Parathyroid adenoma (tissue), 2 donors: ENCODE measurements around the gene COL6A6.
A peak's percentile ranks its signal among the peaks of the same experiment; 100 is the strongest.

ENCODE experiments used
- H2AFZ ChIP-seq: fragments of 300-600 bp; sonication (generic); one replicate; pipeline ENCODE4 v1.7.0; 2017; ENCODE audit warnings: antibody characterized with exemption, mild to moderate bottlenecking
- H3K27ac ChIP-seq: fragments of 300-600 bp; sonication (generic); one replicate; pipeline ENCODE4 v1.7.0; 2017
- H3K27me3 ChIP-seq: fragments of 300-600 bp; sonication (generic); one replicate; pipeline ENCODE4 v1.7.0; 2017; ENCODE audit warnings: low read length; ENCODE audit not compliant: control insufficient read depth, insufficient read depth
- H3K36me3 ChIP-seq: fragments of 300-600 bp; sonication (generic); one replicate; pipeline ENCODE4 v1.7.0; 2017; ENCODE audit warnings: low read length; ENCODE audit not compliant: control insufficient read depth, insufficient read depth
- H3K4me1 ChIP-seq: fragments of 300-600 bp; sonication (generic); one replicate; pipeline ENCODE4 v1.7.0; 2017; ENCODE audit warnings: control low read depth
- H3K4me2 ChIP-seq: fragments of 300-600 bp; sonication (generic); one replicate; pipeline ENCODE4 v1.7.0; 2017; ENCODE audit warnings: low read length
- H3K4me3 ChIP-seq: fragments of 300-600 bp; sonication (generic); one replicate; pipeline ENCODE4 v1.7.0; 2017; ENCODE audit warnings: low read depth, low read length
- H3K79me2 ChIP-seq: fragments of 300-600 bp; sonication (generic); one replicate; pipeline ENCODE4 v1.7.0; 2017; ENCODE audit warnings: control low read depth
- H3K9ac ChIP-seq: fragments of 300-600 bp; sonication (generic); one replicate; pipeline ENCODE4 v1.7.0; 2017; ENCODE audit warnings: mild to moderate bottlenecking
- H3K9me3 ChIP-seq: fragments of 300-600 bp; sonication (generic); one replicate; pipeline ENCODE4 v1.7.0; 2017; ENCODE audit warnings: low read length; ENCODE audit not compliant: control insufficient read depth
- CTCF ChIP-seq: fragments of 300-600 bp; sonication (generic); IDR thresholded peaks from one replicate; pipeline ENCODE4 v1.7.0; 2017; ENCODE audit warnings: antibody characterized with exemption, mild to moderate bottlenecking
- donor health status: primary hyperparathyroidism.

Gene COL6A6

GRCh38 chr3:130488288-130488687 lies 28.7 kb upstream of the COL6A6 start:
- peaks cover 58% of the 10 kb centered on the region for H3K4me1 ChIP-seq
- H3K79me2 ChIP-seq, result no peaks in the 10 kb centered on the region
- no peak for TF ChIP-seq CTCF
- H3K9ac ChIP-seq, result no peak overlapping the region
- no peaks in the 10 kb centered on the region for H3K36me3 ChIP-seq
- H2AFZ ChIP-seq, result peak overlapping the region; percentile 48
- no peaks in the 10 kb centered on the region for H3K9me3 ChIP-seq
- peak overlapping the region; percentile 96 for H3K27ac ChIP-seq
- H3K27me3 ChIP-seq, result no peaks in the 10 kb centered on the region
- no peak overlapping the region for H3K4me2 ChIP-seq
- no peak overlapping the region for H3K4me3 ChIP-seq

- no peaks in the 10 kb centered on the region for H3K79me2 ChIP-seq
- no peaks in the 10 kb centered on the region for H3K27me3 ChIP-seq
- peak overlapping the region; percentile 96 for H3K27ac ChIP-seq
- TF ChIP-seq CTCF, result no peak
- peak overlapping the region; percentile 48 for H2AFZ ChIP-seq
- H3K36me3 ChIP-seq, result no peaks in the 10 kb centered on the region
- no peak overlapping the region for H3K4me3 ChIP-seq
- no peaks in the 10 kb centered on the region for H3K9me3 ChIP-seq
- H3K9ac ChIP-seq, result no peak overlapping the region
- H3K4me2 ChIP-seq, result no peak overlapping the region
- peaks cover 58% of the 10 kb centered on the region for H3K4me1 ChIP-seq
Observed at GRCh38 chr3:130488769-130489450, 28.1 kb upstream of the COL6A6 start.

- Histone ChIP-seq H3K4me3 (no peak overlapping the region), H3K9me3 (no peaks in the 10 kb centered on the region), H3K79me2 (no peaks in the 10 kb centered on the region), H3K36me3 (no peaks in the 10 kb centered on the region), H3K9ac (no peak overlapping the region), H3K27ac (peak overlapping the region; percentile 96), H3K4me2 (peak overlapping the region; percentile 23), H2AFZ (no peak overlapping the region), H3K27me3 (no peaks in the 10 kb centered on the region), H3K4me1 (peaks cover 64% of the 10 kb centered on the region)
- no peak for TF ChIP-seq CTCF
Observed at GRCh38 chr3:130490241-130490640, 26.7 kb upstream of the COL6A6 start.

GRCh38 chr3:130491431-130491830 lies 25.5 kb upstream of the COL6A6 start:
- Histone ChIP-seq H3K27ac (peak overlapping the region; percentile 96), H3K27me3 (no peaks in the 10 kb centered on the region), H3K9me3 (no peaks in the 10 kb centered on the region), H3K4me2 (peak overlapping the region; percentile 58), H3K4me1 (peaks cover 72% of the 10 kb centered on the region), H3K9ac (no peak overlapping the region), H3K36me3 (peaks cover 1% of the 10 kb centered on the region), H2AFZ (peak overlapping the region; percentile 54), H3K79me2 (no peaks in the 10 kb centered on the region), H3K4me3 (peak overlapping the region; percentile 23)
- no peak for TF ChIP-seq CTCF

- no peak overlapping the region for H3K4me2 ChIP-seq
- peak overlapping the region; percentile 57 for H2AFZ ChIP-seq
- H3K9me3 ChIP-seq, result no peaks in the 10 kb centered on the region
- no peaks in the 10 kb centered on the region for H3K27me3 ChIP-seq
- no peaks in the 10 kb centered on the region for H3K79me2 ChIP-seq
- H3K4me1 ChIP-seq, result peaks cover 62% of the 10 kb centered on the region
- no peak overlapping the region for H3K4me3 ChIP-seq
- peak overlapping the region; percentile 35 for H3K27ac ChIP-seq
- no peak overlapping the region for H3K9ac ChIP-seq
- no peak for TF ChIP-seq CTCF
- H3K36me3 ChIP-seq, result no peaks in the 10 kb centered on the region
Observed at GRCh38 chr3:130504701-130505100, 12.3 kb upstream of the COL6A6 start.
